CD4-positive, CD25-positive, alpha-beta regulatory T cell (primary cell): Measurements from ENCODE around the gene SYNPO2. TPM values are rescaled to one million over a fixed set of nuclear protein-coding genes. Genes with fewer than 3 reads are reported as not detected.

ENCODE experiments used
- ATAC-seq, 2 donors: fragments of 150-1000 bp; cut with Tn5 transposase; one replicate each; pipeline ENCODE4 v1.10.0; 2021; ENCODE audit warnings: low read depth in 2 of 2, moderate number of reproducible peaks in 2 of 2, moderate library complexity in 1 of 2
- DNase-seq, 3 donors: peaks; one replicate each; pipeline versions ENCODE4 v3.0.0 to v3.0.0-alpha.2; 2012 to 2022; ENCODE audit warnings: mixed read lengths in 1 of 3
- H3K27ac ChIP-seq: one replicate; pipeline ENCODE4 v1.7.0; 2013; ENCODE audit warnings: mild to moderate bottlenecking, low read length; ENCODE audit not compliant: insufficient read depth, poor library complexity, severe bottlenecking
- H3K27me3 ChIP-seq: one replicate; pipeline ENCODE4 v1.7.0; 2013; ENCODE audit warnings: low read length; ENCODE audit not compliant: control insufficient read depth, insufficient read depth
- H3K36me3 ChIP-seq: one replicate; pipeline ENCODE4 v1.7.0; 2013; ENCODE audit warnings: mild to moderate bottlenecking, low read length, moderate library complexity; ENCODE audit not compliant: control insufficient read depth, insufficient read depth
- H3K4me1 ChIP-seq: 2 replicates; pipeline ENCODE4 v1.7.0; 2013; ENCODE audit warnings: mild to moderate bottlenecking, low read length; ENCODE audit not compliant: insufficient read depth, control insufficient read depth, poor library complexity, severe bottlenecking
- H3K4me3 ChIP-seq: one replicate; pipeline ENCODE4 v1.7.0; 2013; ENCODE audit warnings: low read depth, mild to moderate bottlenecking, low read length, moderate library complexity
- H3K9me3 ChIP-seq, 2 experiments: 1 replicate in 1 of 2; 2 replicates in 1 of 2; pipeline ENCODE4 v1.7.0; 2013; ENCODE audit warnings: low read length in 2 of 2, mild to moderate bottlenecking in 1 of 2, moderate library complexity in 1 of 2; ENCODE audit not compliant: control insufficient read depth in 2 of 2
- H3K27ac Mint-ChIP-seq, 3 donors: one replicate each; pipeline ENCODE4 v1.8.0; 2020 to 2022; ENCODE audit warnings: mild to moderate bottlenecking in 3 of 3, mixed read lengths in 3 of 3, moderate library complexity in 2 of 3
- H3K27me3 Mint-ChIP-seq: one replicate; pipeline ENCODE4 v1.8.0; 2022; ENCODE audit warnings: mild to moderate bottlenecking, mixed read lengths
- H3K36me3 Mint-ChIP-seq: one replicate; pipeline ENCODE4 v1.8.0; 2020; ENCODE audit warnings: mixed read lengths
- H3K4me1 Mint-ChIP-seq, 4 donors: one replicate each; pipeline ENCODE4 v1.8.0; 2020 to 2022; ENCODE audit warnings: mixed read lengths in 4 of 4, mild to moderate bottlenecking in 1 of 4
- H3K4me3 Mint-ChIP-seq, 4 donors: one replicate each; pipeline ENCODE4 v1.8.0; 2020 to 2022; ENCODE audit warnings: mild to moderate bottlenecking in 4 of 4, mixed read lengths in 4 of 4, moderate library complexity in 3 of 4
- H3K9me3 Mint-ChIP-seq, 7 donors: one replicate each; pipeline ENCODE4 v1.8.0; 2020 to 2022; ENCODE audit warnings: mixed read lengths in 7 of 7, mild to moderate bottlenecking in 3 of 7, moderate library complexity in 2 of 7
- polyA plus RNA-seq, 4 donors: library from polyadenylated mRNA; unstranded; fragments of 300-500 nt; fragmentation: Illumina TruSeq; gene quantifications; one replicate each; pipeline ENCODE4 v1.2.3, GENCODE V29; 2021
- total RNA-seq: library from RNA; stranded (reverse); gene quantifications from one replicate; pipeline ENCODE4 v1.2.3, GENCODE V29; 2022

The SYNPO2 gene
- total and polyA plus RNA-seq, 5 donors from 2014 or later, result 0.13 to 0.35 (median 0.25) TPM

- Mint-ChIP-seq H3K27me3 (peaks cover 13% of the 10 kb centered on the region), H3K27ac (no peak overlapping the region), H3K4me1 (no peaks in the 10 kb centered on the region), H3K9me3 (no peaks in the 10 kb centered on the region), H3K4me3 (no peak overlapping the region), H3K36me3 (no peaks in the 10 kb centered on the region)
- Histone ChIP-seq H3K4me1 (no peaks in the 10 kb centered on the region), H3K9me3 (no peaks in the 10 kb centered on the region), H3K36me3 (no peaks in the 10 kb centered on the region), H3K27me3 (peaks cover 2% of the 10 kb centered on the region), H3K27ac (no peak overlapping the region), H3K4me3 (no peak overlapping the region)
- no peak for DNase-seq
- no peak for ATAC-seq
Observed at GRCh38 chr4:118950224-118950623, 61.6 kb downstream of the SYNPO2 start.

GRCh38 chr4:118950929-118951570, 62.4 kb downstream of the SYNPO2 start:
- Mint-ChIP-seq H3K27ac (no peak overlapping the region), H3K36me3 (no peaks in the 10 kb centered on the region), H3K9me3 (no peaks in the 10 kb centered on the region), H3K4me3 (no peak overlapping the region), H3K4me1 (no peaks in the 10 kb centered on the region), H3K27me3 (peaks cover 16% of the 10 kb centered on the region)
- DNase-seq (no peak), ATAC-seq (no peak)
- Histone ChIP-seq H3K9me3 (no peaks in the 10 kb centered on the region), H3K27me3 (peaks cover 2% of the 10 kb centered on the region), H3K27ac (no peak overlapping the region), H3K4me3 (no peak overlapping the region), H3K36me3 (no peaks in the 10 kb centered on the region), H3K4me1 (no peaks in the 10 kb centered on the region)

GRCh38 chr4:118953276-118953675, 64.6 kb downstream of the SYNPO2 start:
- H3K4me3 Mint-ChIP-seq, result no peak overlapping the region
- H3K27me3 Mint-ChIP-seq, result peaks cover 13% of the 10 kb centered on the region
- ATAC-seq, result no peak
- no peak overlapping the region for H3K4me3 ChIP-seq
- no peak overlapping the region for H3K27ac ChIP-seq
- H3K4me1 ChIP-seq, result no peaks in the 10 kb centered on the region
- H3K27me3 ChIP-seq, result no peaks in the 10 kb centered on the region
- H3K36me3 ChIP-seq, result no peaks in the 10 kb centered on the region
- no peaks in the 10 kb centered on the region for H3K36me3 Mint-ChIP-seq
- no peaks in the 10 kb centered on the region for H3K4me1 Mint-ChIP-seq
- no peaks in the 10 kb centered on the region for H3K9me3 ChIP-seq
- no peaks in the 10 kb centered on the region for H3K9me3 Mint-ChIP-seq
- no peak for DNase-seq
- no peak overlapping the region for H3K27ac Mint-ChIP-seq

- H3K4me3 Mint-ChIP-seq, result no peak overlapping the region
- no peak overlapping the region for H3K4me3 ChIP-seq
Observed at GRCh38 chr4:118954246-118954645, 65.6 kb downstream of the SYNPO2 start.

GRCh38 chr4:118955515-118955914, 66.9 kb downstream of the SYNPO2 start:
- H3K27ac Mint-ChIP-seq, result no peak overlapping the region
- no peak overlapping the region for H3K4me3 Mint-ChIP-seq
- H3K9me3 Mint-ChIP-seq, result no peaks in the 10 kb centered on the region
- H3K36me3 ChIP-seq, result no peaks in the 10 kb centered on the region
- H3K27ac ChIP-seq, result no peak overlapping the region
- H3K27me3 Mint-ChIP-seq, result peaks cover 10% of the 10 kb centered on the region
- H3K9me3 ChIP-seq, result no peaks in the 10 kb centered on the region
- H3K36me3 Mint-ChIP-seq, result no peaks in the 10 kb centered on the region
- H3K27me3 ChIP-seq, result no peaks in the 10 kb centered on the region
- H3K4me1 ChIP-seq, result no peaks in the 10 kb centered on the region
- H3K4me3 ChIP-seq, result no peak overlapping the region
- ATAC-seq (no peak), DNase-seq (no peak)
- H3K4me1 Mint-ChIP-seq, result no peaks in the 10 kb centered on the region

More at GRCh38 chr4:118954246-118954645, 65.6 kb downstream of the SYNPO2 start:
- Mint-ChIP-seq H3K36me3 (no peaks in the 10 kb centered on the region), H3K4me1 (no peaks in the 10 kb centered on the region), H3K27ac (no peak overlapping the region), H3K27me3 (peaks cover 10% of the 10 kb centered on the region), H3K9me3 (no peaks in the 10 kb centered on the region)
- ATAC-seq (no peak), DNase-seq (no peak)
- H3K4me1 ChIP-seq, result no peaks in the 10 kb centered on the region
- H3K9me3 ChIP-seq, result no peaks in the 10 kb centered on the region
- no peak overlapping the region for H3K27ac ChIP-seq
- H3K36me3 ChIP-seq, result no peaks in the 10 kb centered on the region
- no peaks in the 10 kb centered on the region for H3K27me3 ChIP-seq

GRCh38 chr4:118957722-118958445, 69.2 kb downstream of the SYNPO2 start:
- H3K36me3 ChIP-seq, result no peaks in the 10 kb centered on the region
- no peak overlapping the region for H3K27ac ChIP-seq
- no peak overlapping the region for H3K27ac Mint-ChIP-seq
- peaks cover 2% of the 10 kb centered on the region for H3K27me3 ChIP-seq
- H3K27me3 Mint-ChIP-seq, result peaks cover 10% of the 10 kb centered on the region
- no peaks in the 10 kb centered on the region for H3K9me3 Mint-ChIP-seq
- H3K4me3 ChIP-seq, result no peak overlapping the region
- DNase-seq (no peak), ATAC-seq (no peak)
- no peaks in the 10 kb centered on the region for H3K9me3 ChIP-seq
- H3K36me3 Mint-ChIP-seq, result no peaks in the 10 kb centered on the region
- no peaks in the 10 kb centered on the region for H3K4me1 ChIP-seq
- no peak overlapping the region for H3K4me3 Mint-ChIP-seq
- no peaks in the 10 kb centered on the region for H3K4me1 Mint-ChIP-seq

GRCh38 chr4:118962540-118962939, 73.9 kb downstream of the SYNPO2 start:
- Mint-ChIP-seq H3K27ac (no peak overlapping the region), H3K4me3 (no peak overlapping the region), H3K27me3 (no peaks in the 10 kb centered on the region), H3K9me3 (no peaks in the 10 kb centered on the region), H3K36me3 (no peaks in the 10 kb centered on the region), H3K4me1 (peaks cover 0 to 7% (median 0%) of the 10 kb centered on the region in 4 donors)
- Histone ChIP-seq H3K4me1 (no peaks in the 10 kb centered on the region), H3K4me3 (no peak overlapping the region), H3K27me3 (peaks cover 2% of the 10 kb centered on the region), H3K36me3 (no peaks in the 10 kb centered on the region), H3K27ac (no peak overlapping the region), H3K9me3 (no peaks in the 10 kb centered on the region)
- ATAC-seq (no peak), DNase-seq (no peak)
